SHP77 treated with DMSO at 0.1 percent for 48 hours (cell line): ENCODE results near the gene NAPEPLD.
"Not testable (repeated sequence)": the region's sequence is repeated elsewhere in the genome, so short reads cannot be mapped to it uniquely, and the experiment has no call there.

Source experiments
- DNase-seq: peaks from one replicate; lab custom pipeline; 2025; lab: John Stamatoyannopoulos, UW

Gene NAPEPLD

DNA sequence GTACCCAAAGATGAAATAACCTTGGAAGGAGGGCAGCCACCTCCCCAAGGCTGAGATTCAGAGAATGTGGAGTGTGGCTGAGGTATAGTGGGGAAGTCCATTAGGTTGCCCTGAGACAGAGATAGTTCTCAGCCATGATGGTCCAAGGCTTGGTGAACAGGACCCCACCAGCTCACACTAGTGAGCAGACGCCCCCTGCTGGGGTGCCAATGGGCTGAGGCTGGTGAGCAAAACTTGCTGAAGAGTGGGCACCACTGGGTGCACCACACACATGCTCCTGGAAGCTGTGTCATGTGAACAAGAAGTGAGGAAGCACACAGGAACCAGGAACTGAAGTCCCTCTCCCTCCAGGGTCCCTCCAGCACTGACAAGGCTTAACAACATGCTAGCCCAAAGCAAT is 83.2 kb downstream of the NAPEPLD start:
- DNase-seq = no peak

DNA sequence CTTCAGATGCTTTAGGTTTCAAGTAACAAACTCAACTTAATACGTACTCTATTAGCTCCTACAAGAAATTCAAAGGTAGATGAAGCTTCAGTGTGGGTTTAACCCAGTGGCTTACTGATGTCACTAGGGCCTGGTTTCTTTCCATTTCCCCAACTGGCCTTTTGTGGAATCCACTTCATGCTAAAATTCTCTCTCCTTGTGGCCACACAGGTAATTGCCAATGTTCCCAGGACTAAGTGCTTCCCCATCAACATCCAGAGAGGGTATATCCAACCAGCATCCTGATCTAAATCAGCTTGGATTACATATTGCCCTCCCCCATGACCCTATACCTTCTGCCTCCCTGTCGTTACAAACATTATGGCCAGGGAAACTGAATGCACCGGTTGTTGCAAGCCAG is 85.0 kb downstream of the NAPEPLD start:
- DNase-seq = no peak

DNA sequence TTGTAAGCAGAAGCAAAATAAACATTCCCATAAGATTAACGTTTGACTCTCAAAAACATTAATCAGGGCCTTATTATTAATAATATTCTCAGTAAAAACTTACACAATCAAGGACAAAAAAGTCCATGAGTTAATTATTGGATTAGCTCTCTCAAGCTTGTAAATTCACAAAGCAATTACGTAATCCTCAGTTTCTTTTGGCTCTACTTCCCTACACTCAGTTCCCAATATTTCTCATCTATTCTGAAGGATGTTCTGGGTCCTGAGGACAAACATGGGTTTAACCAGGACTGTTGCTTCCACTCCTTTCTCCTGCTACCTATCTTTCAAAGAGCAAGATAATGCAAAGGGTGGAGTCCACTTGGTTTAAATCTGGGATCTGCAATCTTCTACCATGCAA is 89.4 kb downstream of the NAPEPLD start:
- no peak for DNase-seq

DNA sequence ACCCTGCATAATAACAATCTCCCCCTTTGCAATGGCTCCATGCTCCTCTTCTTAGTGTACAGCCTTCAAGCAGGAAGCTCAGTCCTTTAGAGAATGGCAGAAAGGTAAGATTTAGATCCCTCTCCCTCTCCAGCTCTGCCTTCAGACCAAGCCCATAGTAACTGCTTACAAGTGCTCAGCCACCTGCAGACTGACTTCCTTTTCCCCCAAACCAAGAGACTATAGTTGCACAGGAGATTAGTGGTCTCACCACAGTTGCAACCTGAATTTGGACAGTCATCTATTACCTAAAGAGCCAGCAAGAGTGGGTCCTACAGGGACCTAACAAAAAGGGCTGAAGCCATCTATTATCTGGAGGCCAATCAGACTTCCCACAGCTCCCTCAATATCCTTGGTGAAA is 90.8 kb downstream of the NAPEPLD start:
- DNase-seq = no peak

DNA sequence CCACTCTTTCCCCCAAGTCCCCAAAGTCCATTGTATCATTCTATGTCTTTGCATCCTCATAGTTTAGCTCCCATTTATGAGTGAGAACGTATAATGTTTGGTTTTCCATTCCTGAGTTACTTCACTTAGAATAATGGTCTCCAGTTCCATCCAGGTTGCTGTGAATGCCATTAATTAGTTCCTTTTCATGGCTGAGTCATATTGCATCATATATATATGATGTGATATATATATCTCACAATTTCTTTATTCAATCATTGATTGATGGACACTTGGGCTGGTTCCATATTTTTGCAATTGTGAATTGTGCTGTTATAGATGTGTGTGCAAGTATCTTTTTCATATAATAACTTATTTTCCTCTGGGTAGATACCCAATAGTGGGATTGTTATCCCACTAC is 92.9 kb downstream of the NAPEPLD start:
- not testable (repeated sequence) for DNase-seq

DNA sequence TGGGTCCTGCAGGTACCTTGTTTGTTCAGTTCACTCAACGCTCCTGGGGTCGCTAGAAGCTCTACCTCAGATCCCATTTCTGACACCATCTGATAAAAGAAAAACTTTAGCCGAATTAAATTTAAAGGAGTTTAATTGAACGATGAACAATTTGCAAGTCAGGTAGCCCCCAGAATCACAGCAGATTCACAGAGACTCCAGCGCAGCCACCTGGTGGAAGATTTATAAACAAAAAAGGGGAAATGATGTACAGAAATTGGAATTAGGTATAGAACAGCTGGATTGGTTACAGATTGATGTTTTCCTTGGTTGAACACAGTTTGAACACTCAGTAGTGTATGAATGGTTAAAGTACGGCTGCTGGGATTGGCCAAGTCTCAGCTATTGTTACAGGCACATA is 97.4 kb downstream of the NAPEPLD start:
- no peak for DNase-seq
